CD4-positive, alpha-beta T cell treated with Interleukin-21 for 1 hour (primary cell): Measurements from ENCODE around the gene SLC22A15.

Experiments
- DNase-seq: peaks from one replicate; pipeline ENCODE4 v3.0.0-alpha.2; 2020

Gene SLC22A15

GRCh38 chr1:116110567-116111523, 134.5 kb downstream of the SLC22A15 start, which contains the start of gene MAB21L3:
Gene MAB21L3 (plus strand): TSS chr1:116111399. CDS start chr1:116112616, 1,217 bp downstream.
- DNase-seq = no peak

GRCh38 chr1:116111524-116112021, 135.3 kb downstream of the SLC22A15 start:
- no peak for DNase-seq

GRCh38 chr1:116112388-116113140, 136.3 kb downstream of the SLC22A15 start:
- DNase-seq = no peak

GRCh38 chr1:116113615-116114014, 137.3 kb downstream of the SLC22A15 start:
- no peak for DNase-seq

- no peak for DNase-seq
Measured at GRCh38 chr1:116115476-116116439, 139.4 kb downstream of the SLC22A15 start.

- no peak for DNase-seq
Measured at GRCh38 chr1:116118471-116118870, 142.2 kb downstream of the SLC22A15 start.
